22Rv1 (cell line): Measurements from ENCODE around the gene SART3.

ENCODE experiments used
- H3K27ac ChIP-seq: fragments of 450-650 bp; 2 replicates; pipeline ENCODE4 v1.5.1; 2017
- CTCF ChIP-seq: fragments of 450-650 bp; IDR thresholded peaks from 2 replicates; pipeline ENCODE4 v1.5.1; 2017; ENCODE audit warnings: mild to moderate bottlenecking
- ZFX ChIP-seq: fragments of 450-650 bp; IDR thresholded peaks from 2 replicates; pipeline ENCODE4 v1.6.1; 2017; ENCODE audit warnings: antibody characterized with exemption, borderline replicate concordance

The SART3 gene

GRCh38 chr12:108514973-108515814 is 45.8 kb downstream of the SART3 start, which contains the start of gene FICD:
FICD (plus strand) TSS chr12:108515277; CDS start chr12:108516973, 1,696 bp downstream.
- peak within 1 kb of the TSS; percentile 69 for H3K27ac ChIP-seq
- TF ChIP-seq CTCF, result no peak
- no peak for TF ChIP-seq ZFX

- no peak for TF ChIP-seq ZFX
- no peak for TF ChIP-seq CTCF
- H3K27ac ChIP-seq, result no peak overlapping the region
Observed at GRCh38 chr12:108514468-108514972, 46.5 kb downstream of the SART3 start.

- H3K27ac ChIP-seq, result no peak overlapping the region
- peak; percentile 97 for TF ChIP-seq CTCF
- no peak for TF ChIP-seq ZFX
Observed at GRCh38 chr12:108511633-108512540, 49.1 kb downstream of the SART3 start.

GRCh38 chr12:108510836-108511235 is 50.1 kb downstream of the SART3 start:
- H3K27ac ChIP-seq, result no peak overlapping the region
- TF ChIP-seq CTCF, result no peak
- no peak for TF ChIP-seq ZFX

GRCh38 chr12:108509806-108510205 is 51.2 kb downstream of the SART3 start:
- TF ChIP-seq ZFX, result no peak
- no peak for TF ChIP-seq CTCF

GRCh38 chr12:108507971-108508642 is 52.9 kb downstream of the SART3 start:
- no peak overlapping the region for H3K27ac ChIP-seq
- TF ChIP-seq ZFX (no peak), CTCF (no peak)

More at GRCh38 chr12:108509806-108510205, 51.2 kb downstream of the SART3 start:
- no peak overlapping the region for H3K27ac ChIP-seq
